Measurements from ENCODE around the gene HIVEP2.

Gene HIVEP2

GRCh38 chr6:142855893-142856623 is 88.9 kb downstream of the HIVEP2 start:
- peak overlapping the region; percentile 83 for H3K27ac Mint-ChIP-seq
- peak; percentile 55 for ATAC-seq
- H3K4me1 Mint-ChIP-seq: peaks cover 81% of the 10 kb centered on the region
- H3K4me3 Mint-ChIP-seq: peak overlapping the region; percentile 72
- H3K9me3 Mint-ChIP-seq: peaks cover 3% of the 10 kb centered on the region
- peaks cover 14% of the 10 kb centered on the region for H3K36me3 Mint-ChIP-seq
- no peaks in the 10 kb centered on the region for H3K27me3 Mint-ChIP-seq

DNA sequence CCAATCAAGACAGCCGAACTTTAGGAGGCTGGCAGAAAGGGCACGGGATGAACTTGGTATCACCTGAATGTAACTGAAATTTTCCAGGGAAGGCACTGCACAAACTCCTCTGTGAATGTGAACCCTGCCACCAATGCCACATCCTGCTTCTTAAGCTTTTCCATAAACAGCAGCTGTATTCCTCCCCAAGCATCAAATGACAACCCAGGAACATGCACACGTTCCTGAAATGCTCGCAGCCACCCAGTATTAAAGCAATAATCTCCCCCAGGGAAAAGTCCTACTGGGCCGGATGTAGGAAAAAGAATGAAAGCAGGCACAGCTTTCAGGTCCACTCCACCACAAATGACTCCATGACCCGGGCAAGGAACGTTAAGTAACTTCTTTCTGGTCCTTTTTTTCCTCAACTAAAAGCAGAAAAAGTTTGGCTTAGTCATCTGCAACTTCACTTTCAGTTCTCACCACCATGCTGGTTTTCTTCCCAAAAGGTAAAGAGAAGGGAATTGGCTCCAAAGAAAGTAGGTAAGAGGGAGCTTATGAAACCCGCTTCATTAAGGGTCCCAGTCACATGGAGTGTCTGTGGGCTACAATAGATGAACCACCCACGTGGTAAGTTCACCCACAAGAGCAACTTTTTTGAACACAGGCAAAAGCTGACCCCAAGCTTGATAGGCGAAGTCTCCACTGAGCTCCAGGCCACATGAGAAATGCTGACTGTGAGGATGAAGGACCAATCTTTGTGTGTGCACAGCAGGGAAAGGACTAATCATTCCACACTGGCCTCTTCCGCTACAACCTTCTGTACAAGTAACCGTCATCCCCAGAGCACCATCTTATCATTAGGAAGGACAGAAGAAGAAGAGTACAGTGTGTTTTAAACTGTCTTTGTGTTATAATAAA is 90.1 kb downstream of the HIVEP2 start:
- H3K36me3 Mint-ChIP-seq: peaks cover 14% of the 10 kb centered on the region
- no peaks in the 10 kb centered on the region for H3K27me3 Mint-ChIP-seq
- peaks cover 86% of the 10 kb centered on the region for H3K4me1 Mint-ChIP-seq
- ATAC-seq: no peak
- peak overlapping the region; percentile 83 for H3K27ac Mint-ChIP-seq
- H3K9me3 Mint-ChIP-seq: peaks cover 3% of the 10 kb centered on the region
- peak overlapping the region; percentile 28 for H3K4me3 Mint-ChIP-seq

DNA sequence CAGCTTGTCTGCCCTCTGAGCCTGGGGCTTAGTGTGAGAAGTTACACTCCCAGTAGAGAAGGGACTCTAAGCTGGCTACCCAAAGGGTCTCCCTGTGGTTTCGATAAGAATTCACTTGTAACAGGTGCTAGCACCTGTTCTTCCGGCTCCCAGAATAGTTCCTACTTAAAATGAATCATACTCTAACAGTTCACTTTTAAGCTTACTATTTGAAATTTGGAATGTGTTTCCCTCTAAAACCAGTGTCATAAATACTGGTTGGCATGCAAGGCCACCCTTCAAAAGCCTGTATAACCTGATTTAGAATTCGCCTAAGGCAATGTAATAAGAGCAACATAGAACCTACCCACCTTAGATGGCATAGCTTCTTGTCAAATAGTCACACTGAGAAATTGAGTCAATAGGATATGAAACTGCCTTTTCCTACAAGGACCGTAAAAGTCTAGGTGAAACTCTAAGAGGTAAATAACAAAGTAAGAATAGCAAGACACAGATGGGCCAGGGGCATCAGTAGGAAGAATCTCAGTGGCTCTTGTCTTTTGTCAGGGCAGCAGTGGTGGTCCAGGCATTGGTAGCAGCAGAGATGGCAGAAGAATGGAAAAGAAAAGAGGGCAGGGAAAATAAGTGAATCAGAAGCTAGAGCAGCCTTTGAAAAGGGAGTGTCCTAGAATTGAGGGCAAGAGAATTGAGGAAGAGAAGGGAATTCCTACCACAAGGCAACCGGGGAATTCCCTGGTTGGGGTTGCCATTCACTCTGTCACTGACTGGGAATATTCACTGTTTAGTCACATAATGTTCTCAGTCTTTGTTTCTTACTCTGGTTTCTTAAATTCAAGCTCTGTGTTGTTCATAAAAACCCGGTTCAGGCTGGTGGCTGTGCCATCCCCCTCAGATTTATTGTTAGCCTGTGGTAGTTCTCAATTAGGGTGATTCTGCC is 91.5 kb downstream of the HIVEP2 start:
- no peaks in the 10 kb centered on the region for H3K27me3 Mint-ChIP-seq
- H3K27ac Mint-ChIP-seq: peak overlapping the region; percentile 83
- peaks cover 93% of the 10 kb centered on the region for H3K4me1 Mint-ChIP-seq
- H3K4me3 Mint-ChIP-seq: peak overlapping the region; percentile 1
- ATAC-seq: no peak
- peaks cover 5% of the 10 kb centered on the region for H3K36me3 Mint-ChIP-seq
- H3K9me3 Mint-ChIP-seq: peaks cover 3% of the 10 kb centered on the region

GRCh38 chr6:142851601-142852000 is 93.4 kb downstream of the HIVEP2 start:
- H3K27me3 Mint-ChIP-seq: no peaks in the 10 kb centered on the region
- no peak for ATAC-seq
- peaks cover 93% of the 10 kb centered on the region for H3K4me1 Mint-ChIP-seq
- no peak overlapping the region for H3K4me3 Mint-ChIP-seq
- peaks cover 3% of the 10 kb centered on the region for H3K9me3 Mint-ChIP-seq
- H3K36me3 Mint-ChIP-seq: peaks cover 5% of the 10 kb centered on the region
- peak overlapping the region; percentile 70 for H3K27ac Mint-ChIP-seq

DNA sequence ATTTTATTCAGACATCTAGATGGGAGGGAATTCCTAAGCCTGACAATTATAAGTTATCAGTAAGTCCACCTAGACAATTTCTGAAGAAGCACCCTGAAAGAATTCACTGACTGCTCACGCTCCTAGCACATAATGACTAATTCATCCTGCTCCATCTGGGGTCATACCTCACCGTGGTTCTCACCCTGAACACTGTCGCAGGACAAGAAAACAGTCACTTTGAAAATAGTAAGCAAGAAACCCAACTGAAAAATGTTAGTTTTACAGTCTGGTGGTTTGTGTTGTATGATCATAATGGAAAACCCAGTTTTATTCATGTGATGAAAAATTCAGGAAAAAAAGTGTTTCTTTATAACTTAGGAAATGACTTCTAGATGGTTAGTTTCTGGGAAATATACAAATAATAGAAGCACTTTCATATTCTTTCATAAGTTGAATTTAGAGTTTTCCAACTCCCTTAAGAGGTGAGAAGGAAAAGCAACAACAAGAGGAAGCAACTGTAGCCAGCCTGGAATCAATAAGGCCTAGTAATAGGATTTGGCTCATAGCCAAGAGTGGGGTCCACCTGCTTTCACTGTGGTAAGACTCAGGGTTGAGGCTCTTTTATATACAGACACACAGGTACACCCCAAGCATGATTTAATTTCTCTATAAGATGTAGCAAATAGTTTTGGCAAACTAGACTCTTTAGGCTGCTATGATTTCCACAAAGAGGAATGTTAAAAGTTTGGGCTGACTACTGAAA is 94.1 kb downstream of the HIVEP2 start:
- Mint-ChIP-seq H3K4me3 (no peak overlapping the region), H3K9me3 (peaks cover 3% of the 10 kb centered on the region), H3K4me1 (peaks cover 93% of the 10 kb centered on the region), H3K36me3 (peaks cover 5% of the 10 kb centered on the region), H3K27ac (peak overlapping the region; percentile 70), H3K27me3 (no peaks in the 10 kb centered on the region)
- peak; percentile 65 for ATAC-seq

DNA sequence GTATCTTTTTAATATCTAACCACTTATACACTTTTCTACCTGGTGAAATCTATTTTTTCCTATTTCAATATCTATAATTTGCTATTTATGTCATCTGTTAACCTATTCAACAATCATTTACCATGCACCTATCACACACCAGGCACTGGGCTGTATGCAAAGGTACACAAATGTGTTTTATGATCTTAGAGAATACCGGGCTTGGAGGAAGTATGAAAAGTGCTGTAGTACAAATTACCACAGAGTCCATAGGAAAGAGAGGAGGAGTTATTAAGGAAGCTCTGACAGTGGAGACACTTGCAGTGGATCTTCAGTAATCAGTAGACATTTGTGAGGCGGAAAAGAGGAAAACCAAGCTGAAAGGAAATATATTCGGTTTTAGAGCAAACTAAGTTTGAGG is 96.0 kb downstream of the HIVEP2 start:
- Mint-ChIP-seq H3K27me3 (no peaks in the 10 kb centered on the region), H3K36me3 (no peaks in the 10 kb centered on the region), H3K27ac (peak overlapping the region; percentile 70), H3K4me1 (peaks cover 93% of the 10 kb centered on the region), H3K9me3 (no peaks in the 10 kb centered on the region), H3K4me3 (no peak overlapping the region)
- ATAC-seq: no peak

GRCh38 chr6:142848156-142848555 is 96.8 kb downstream of the HIVEP2 start:
- Mint-ChIP-seq H3K4me1 (peaks cover 93% of the 10 kb centered on the region), H3K27me3 (no peaks in the 10 kb centered on the region), H3K4me3 (no peak overlapping the region), H3K36me3 (no peaks in the 10 kb centered on the region), H3K27ac (peak overlapping the region; percentile 70), H3K9me3 (no peaks in the 10 kb centered on the region)
- ATAC-seq: no peak

DNA sequence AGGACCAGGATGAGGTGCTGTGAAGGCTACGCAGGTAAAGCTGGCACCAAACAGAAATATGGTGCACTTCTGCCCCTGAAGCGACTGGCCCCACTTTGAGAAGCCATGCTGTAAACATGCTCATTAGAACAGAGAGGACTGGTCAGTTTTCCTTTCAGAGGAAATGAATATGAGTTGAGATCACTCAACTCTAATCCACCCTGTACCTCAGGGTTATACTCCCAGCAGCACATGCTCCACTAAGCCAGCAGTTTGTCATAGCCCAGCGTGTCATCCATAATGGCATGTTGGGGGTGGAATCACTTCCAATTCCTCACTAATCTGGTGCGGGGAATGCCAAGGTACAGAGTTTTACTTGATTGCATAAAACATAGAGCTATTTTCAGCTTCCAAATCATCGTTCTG is 98.1 kb downstream of the HIVEP2 start:
- Mint-ChIP-seq H3K4me1 (peaks cover 94% of the 10 kb centered on the region), H3K27ac (peak overlapping the region; percentile 94), H3K27me3 (no peaks in the 10 kb centered on the region), H3K36me3 (no peaks in the 10 kb centered on the region), H3K9me3 (no peaks in the 10 kb centered on the region), H3K4me3 (no peak overlapping the region)
- ATAC-seq: no peak

DNA sequence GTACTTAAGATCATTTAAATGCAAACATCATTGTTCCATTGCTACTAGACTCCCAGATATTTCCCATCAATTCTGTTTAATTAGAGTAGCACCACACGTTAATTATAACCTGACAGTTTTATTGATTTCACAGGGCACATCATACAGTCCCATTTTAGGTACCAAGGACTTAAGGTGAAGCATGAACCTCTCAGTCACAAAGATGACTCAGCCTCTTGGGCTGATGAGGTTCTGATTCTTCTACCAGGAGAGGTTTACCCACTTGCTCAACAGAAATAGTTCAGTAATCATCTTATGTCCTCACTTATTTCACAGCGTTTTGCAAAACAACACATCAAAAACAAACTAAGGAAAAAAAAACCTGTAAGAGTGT is 98.5 kb downstream of the HIVEP2 start:
- no peaks in the 10 kb centered on the region for H3K36me3 Mint-ChIP-seq
- H3K4me1 Mint-ChIP-seq: peaks cover 97% of the 10 kb centered on the region
- H3K27me3 Mint-ChIP-seq: no peaks in the 10 kb centered on the region
- H3K4me3 Mint-ChIP-seq: no peak overlapping the region
- no peak for ATAC-seq
- peak overlapping the region; percentile 94 for H3K27ac Mint-ChIP-seq
- no peaks in the 10 kb centered on the region for H3K9me3 Mint-ChIP-seq

GRCh38 chr6:142845624-142846458 is 99.1 kb downstream of the HIVEP2 start:
- H3K4me1 Mint-ChIP-seq: peaks cover 95% of the 10 kb centered on the region
- H3K36me3 Mint-ChIP-seq: no peaks in the 10 kb centered on the region
- ATAC-seq: peak; percentile 68
- no peaks in the 10 kb centered on the region for H3K27me3 Mint-ChIP-seq
- no peaks in the 10 kb centered on the region for H3K9me3 Mint-ChIP-seq
- peak overlapping the region; percentile 73 for H3K4me3 Mint-ChIP-seq
- peak overlapping the region; percentile 94 for H3K27ac Mint-ChIP-seq

GRCh38 chr6:142845143-142845571 is 99.8 kb downstream of the HIVEP2 start:
- Mint-ChIP-seq H3K9me3 (no peaks in the 10 kb centered on the region), H3K36me3 (no peaks in the 10 kb centered on the region), H3K4me1 (peaks cover 88% of the 10 kb centered on the region), H3K27me3 (no peaks in the 10 kb centered on the region), H3K4me3 (peak overlapping the region; percentile 73), H3K27ac (peak overlapping the region; percentile 94)
- ATAC-seq: peak; percentile 70

GRCh38 chr6:142844065-142844755 is 100.8 kb downstream of the HIVEP2 start:
- Mint-ChIP-seq H3K4me1 (peaks cover 88% of the 10 kb centered on the region), H3K27ac (peak overlapping the region; percentile 94), H3K4me3 (peak overlapping the region; percentile 73), H3K9me3 (no peaks in the 10 kb centered on the region), H3K27me3 (no peaks in the 10 kb centered on the region), H3K36me3 (no peaks in the 10 kb centered on the region)
- ATAC-seq: no peak

GRCh38 chr6:142843361-142843760 is 101.6 kb downstream of the HIVEP2 start:
- peaks cover 88% of the 10 kb centered on the region for H3K4me1 Mint-ChIP-seq
- no peaks in the 10 kb centered on the region for H3K9me3 Mint-ChIP-seq
- H3K27me3 Mint-ChIP-seq: no peaks in the 10 kb centered on the region
- H3K27ac Mint-ChIP-seq: peak overlapping the region; percentile 94
- no peak for ATAC-seq
- no peaks in the 10 kb centered on the region for H3K36me3 Mint-ChIP-seq
- H3K4me3 Mint-ChIP-seq: peak overlapping the region; percentile 60

Data from stimulated activated memory B cell treated with anti-CD40 and anti-IgM and Interleukin-4, amounts not matched to agents 10 μg/mL and 1 μg/mL and 100 μg/mL, for 72 hours (primary cell).